Epidermal melanocyte (primary cell): Measurements from ENCODE around the gene ELMO1.

Experiments
- DNase-seq: peaks from one replicate; pipeline ENCODE4 v3.0.0; 2011; ENCODE audit warnings: low spot score; ENCODE audit not compliant: insufficient read length

ELMO1 gene

DNA sequence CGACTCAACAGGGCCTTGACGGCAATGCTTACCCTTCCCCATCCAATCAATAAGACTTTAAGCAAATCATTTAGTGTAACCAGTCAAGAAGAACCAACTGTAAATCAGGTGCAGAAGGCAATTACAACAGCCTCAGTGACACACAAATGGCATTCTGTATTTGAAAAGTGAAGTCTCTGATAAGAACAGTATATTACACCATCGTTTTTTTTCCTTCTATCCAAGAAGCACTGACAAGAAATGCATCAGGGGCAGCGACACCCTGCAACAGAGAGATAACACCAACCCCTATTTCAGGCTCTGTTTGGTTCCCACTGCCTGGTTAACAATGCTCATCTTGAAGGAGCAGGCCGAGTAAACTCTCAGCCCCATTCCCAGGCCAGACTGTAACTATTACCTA, 520.4 kb downstream of the ELMO1 start:
- no peak for DNase-seq

- DNase-seq: no peak
Observed at GRCh38 chr7:36925691-36926090, 523.0 kb downstream of the ELMO1 start.

- DNase-seq: no peak
Observed at GRCh38 chr7:36925207-36925606, 523.5 kb downstream of the ELMO1 start.

DNA sequence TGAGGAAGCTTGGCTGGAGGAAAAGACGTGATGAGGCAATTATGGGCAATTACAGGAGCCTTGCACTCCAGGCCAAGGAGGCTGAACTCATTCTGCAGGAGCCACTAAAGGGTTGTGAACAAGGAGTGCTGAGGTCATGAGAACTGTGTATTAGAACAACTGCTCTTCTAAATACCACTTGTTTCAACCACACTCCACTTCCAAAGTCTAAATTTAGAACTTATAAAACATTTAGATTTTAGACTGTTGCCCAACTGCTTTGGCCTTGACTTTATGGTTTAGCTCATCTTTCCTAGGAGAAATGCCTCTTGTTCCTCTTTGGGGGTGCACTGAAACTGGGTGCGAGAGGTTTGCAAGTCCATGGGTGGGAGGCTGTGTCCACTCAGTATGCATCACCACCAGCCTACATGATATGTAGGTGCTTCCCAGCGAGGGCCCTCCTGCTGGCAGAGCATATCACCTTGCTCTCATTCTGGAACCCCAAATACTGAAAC, 524.7 kb downstream of the ELMO1 start:
- no peak for DNase-seq

- no peak for DNase-seq
Observed at GRCh38 chr7:36923185-36923584, 525.5 kb downstream of the ELMO1 start.

GRCh38 chr7:36920433-36920832, 528.2 kb downstream of the ELMO1 start:
- no peak for DNase-seq

GRCh38 chr7:36919738-36920137, 528.9 kb downstream of the ELMO1 start:
- DNase-seq: no peak

GRCh38 chr7:36918591-36918990, 530.1 kb downstream of the ELMO1 start:
- DNase-seq: no peak

DNA sequence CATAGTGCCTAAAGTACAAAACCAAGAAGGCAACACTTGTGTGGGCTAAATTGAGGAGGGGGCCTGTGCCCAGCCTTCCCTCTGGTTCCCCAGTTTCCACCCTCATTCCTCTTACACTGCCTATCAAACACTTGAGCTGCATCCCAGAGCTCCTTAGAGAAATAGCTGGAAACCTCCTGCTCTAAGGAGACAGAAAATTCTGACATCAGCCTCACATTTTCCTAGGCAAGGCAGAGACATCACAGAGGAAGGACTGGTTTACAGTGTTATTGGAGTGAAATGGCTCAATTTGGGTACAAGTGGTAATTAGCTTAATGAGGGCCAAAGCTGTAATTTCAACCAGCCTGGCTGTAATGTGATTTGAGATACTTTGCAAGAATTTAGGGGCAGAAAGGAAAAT, 532.0 kb downstream of the ELMO1 start:
- no peak for DNase-seq

DNA sequence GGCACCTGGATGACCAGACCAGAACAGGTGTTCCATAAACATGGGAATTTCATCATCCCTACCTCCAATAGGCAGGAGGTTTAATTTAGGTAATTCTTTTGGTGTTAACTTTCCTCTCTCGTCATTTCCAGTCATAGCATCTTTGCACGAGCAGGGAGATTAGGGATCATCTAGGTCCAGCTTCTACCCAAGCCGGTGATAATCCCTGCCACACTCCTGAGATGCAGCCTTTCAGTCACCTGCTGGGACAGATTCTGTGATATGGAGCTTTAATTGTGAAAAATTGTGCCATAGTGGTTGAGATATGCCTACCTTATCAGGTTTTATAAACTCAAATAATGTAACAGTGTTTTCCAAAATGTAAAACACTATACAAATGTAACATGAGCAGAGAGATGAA, 532.5 kb downstream of the ELMO1 start:
- no peak for DNase-seq

DNA sequence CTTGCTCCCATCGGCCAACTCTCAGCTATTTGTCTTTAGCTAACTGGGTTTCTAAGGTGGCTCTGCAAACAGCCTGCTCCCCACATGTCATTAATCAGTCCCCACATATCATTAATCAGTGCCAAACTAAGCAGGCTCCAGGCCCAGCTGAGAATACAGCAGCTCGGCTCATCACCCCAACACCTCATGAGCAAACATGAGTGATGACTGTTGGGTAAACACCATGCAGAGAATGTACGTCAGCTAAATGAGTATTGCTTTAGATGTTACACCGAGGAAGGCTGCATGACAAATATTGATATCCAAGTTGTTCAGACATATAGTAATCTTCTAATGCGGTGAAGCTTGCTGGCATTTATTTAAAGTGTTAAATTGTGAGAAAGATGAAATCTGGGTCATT, 536.9 kb downstream of the ELMO1 start:
- no peak for DNase-seq

- no peak for DNase-seq
Observed at GRCh38 chr7:36910859-36911258, 537.8 kb downstream of the ELMO1 start.

DNA sequence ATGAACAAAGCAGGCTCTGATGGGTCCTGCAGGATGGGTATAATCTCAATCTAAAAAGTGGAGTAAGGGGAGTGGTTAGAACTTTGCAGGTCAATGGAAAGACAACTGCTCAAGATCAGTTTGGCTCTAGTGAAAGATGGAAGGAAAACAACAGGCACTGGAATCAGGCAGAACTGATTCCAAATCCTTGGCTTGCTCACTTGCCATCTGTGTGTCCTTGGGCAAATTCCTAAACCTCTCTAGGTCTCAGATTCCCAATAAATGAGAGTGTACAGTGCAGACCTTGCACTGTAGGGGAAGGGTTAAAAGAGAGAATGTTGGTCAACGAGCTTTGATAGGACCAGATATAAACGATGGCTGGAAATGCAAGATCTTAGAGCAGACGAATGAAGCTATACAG, 538.3 kb downstream of the ELMO1 start:
- DNase-seq: no peak

DNA sequence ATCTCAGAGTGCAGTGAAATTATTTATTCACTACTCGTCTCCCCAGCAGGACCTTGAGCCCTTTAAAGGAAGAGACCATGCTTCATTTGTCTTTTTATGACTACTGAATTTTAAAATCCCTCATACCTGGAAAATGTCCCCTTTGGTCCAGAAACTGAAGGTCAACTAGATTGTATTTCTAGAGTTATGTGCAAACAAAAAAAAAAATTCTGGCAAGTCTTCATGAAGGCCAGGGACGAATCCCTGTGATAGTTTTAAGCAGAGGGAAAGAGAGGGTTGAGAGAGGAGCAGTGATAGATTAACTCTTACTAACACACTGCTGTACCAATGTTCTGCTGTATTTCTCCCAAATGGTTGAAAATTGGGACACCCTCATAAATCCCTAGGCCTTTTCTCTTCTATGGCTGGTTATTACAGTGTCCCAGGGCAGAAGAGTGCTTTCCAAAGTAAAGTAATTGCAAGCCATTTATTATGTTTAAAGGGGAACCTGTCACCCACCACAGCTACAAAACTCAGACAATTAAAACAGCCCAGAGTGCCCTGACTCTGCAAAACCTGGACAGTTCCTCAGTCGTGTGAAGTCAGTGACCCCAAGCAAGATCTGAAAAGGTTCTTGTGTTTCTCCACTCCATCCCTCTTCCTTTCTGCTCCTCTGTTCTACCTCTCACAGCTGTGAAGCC, 541.6 kb downstream of the ELMO1 start:
- no peak for DNase-seq

GRCh38 chr7:36906448-36906847, 542.2 kb downstream of the ELMO1 start:
- no peak for DNase-seq

DNA sequence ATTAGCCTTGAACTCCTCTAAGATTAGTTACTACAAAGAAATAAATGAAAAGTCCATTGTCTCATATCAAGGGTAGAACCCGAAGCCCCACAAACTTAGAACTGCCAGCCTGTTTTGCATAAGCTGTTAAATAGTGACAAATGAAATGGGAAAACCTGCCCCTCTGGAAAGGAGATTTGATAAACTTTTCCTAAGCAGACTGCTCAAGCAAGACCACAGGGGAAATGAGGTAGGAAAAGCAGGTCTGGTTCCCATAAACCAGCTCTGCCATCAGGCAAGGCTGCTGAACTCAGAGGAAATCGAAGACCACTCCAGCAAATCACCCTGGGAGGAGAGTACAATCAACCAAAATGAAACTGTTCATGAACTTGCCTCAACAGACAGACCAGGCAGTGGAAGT, 542.8 kb downstream of the ELMO1 start:
- no peak for DNase-seq

DNA sequence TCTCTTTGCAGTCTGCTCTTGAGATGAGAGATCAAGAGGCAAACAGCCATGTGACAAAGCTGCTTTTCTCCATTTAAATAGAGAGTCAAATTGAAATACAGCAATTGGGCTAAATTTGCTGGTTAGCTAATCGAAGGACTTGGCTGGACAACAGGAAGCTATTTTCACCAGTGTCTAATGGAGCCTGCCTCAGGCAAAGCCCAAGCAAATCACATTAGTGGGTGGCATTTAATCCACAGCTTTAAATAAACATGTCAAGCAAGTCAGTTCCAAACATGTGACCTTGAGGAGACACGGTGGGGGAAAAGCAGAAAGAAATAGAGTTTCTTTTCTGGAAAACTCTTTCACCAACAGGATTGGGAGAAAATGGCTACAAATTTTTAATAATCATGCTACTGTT, 543.9 kb downstream of the ELMO1 start:
- no peak for DNase-seq

DNA sequence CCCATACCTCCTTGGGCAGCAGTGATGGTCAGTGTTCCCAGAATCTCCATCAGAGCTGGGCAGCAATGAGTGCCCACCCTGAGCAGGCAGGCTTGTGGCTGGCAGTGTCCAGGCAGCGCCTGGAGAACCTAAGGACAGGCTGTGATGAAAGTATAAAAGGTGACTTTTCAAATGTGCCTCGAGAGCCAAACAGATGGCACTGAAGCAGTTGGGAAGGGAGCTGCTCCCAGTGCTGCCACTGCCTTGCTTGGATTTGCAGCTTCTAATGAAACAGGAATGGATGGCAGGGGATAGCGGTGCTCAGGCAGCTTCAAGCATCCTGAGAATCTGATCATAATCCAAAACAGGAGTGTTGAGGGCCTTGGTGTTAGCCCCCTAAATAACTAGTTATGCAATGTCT, 544.6 kb downstream of the ELMO1 start:
- no peak for DNase-seq

GRCh38 chr7:36900988-36901710, 547.5 kb downstream of the ELMO1 start:
- DNase-seq: no peak

DNA sequence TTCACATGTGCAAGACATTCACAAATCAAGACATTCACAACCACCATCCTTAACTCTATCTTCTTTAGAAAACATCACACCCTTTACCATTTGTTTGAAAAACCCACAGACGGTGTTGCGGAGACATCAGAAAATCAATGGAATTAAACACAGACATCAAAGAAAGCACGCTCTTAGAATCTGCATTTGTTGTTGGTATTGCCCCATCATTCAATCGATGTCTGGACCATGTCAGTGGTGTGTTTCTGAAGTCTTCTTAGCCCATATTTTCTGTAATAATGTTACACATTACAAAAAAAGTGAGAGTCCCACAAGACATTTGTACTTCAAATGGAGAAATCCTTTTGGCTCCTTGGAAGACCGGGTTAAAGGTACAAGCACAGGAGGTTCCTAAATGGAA, 550.5 kb downstream of the ELMO1 start:
- no peak for DNase-seq

GRCh38 chr7:36896956-36897590, 551.6 kb downstream of the ELMO1 start:
- no peak for DNase-seq

GRCh38 chr7:36896418-36896817, 552.2 kb downstream of the ELMO1 start:
- DNase-seq: no peak

DNA sequence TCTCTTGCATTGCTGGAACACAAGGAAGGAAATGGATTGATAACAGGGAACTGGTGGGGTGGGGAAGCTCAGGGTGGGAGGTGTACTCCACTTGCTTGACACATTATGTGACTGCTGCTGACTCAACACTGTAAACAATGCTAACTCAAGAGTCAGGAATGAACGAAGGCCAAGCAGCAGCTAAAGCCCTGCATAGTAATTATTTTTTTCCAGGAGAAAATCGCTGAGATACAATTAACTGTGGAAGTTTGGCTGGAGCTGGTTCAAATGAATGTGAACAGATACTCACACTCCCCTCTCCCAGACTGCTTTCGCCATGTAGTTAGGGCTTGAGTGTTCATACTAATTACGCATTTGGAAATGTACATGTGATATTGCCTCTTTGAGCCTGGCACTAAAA, 553.5 kb downstream of the ELMO1 start:
- no peak for DNase-seq
